ENCODE data around the gene CAB39. TPM values are rescaled to one million over a fixed set of nuclear protein-coding genes. Genes with fewer than 3 reads are reported as not detected.

The CAB39 gene
- polyA plus RNA-seq (107 and 118 TPM in 2 replicates), polyA minus RNA-seq (164 and 172 TPM in 2 replicates)

DNA sequence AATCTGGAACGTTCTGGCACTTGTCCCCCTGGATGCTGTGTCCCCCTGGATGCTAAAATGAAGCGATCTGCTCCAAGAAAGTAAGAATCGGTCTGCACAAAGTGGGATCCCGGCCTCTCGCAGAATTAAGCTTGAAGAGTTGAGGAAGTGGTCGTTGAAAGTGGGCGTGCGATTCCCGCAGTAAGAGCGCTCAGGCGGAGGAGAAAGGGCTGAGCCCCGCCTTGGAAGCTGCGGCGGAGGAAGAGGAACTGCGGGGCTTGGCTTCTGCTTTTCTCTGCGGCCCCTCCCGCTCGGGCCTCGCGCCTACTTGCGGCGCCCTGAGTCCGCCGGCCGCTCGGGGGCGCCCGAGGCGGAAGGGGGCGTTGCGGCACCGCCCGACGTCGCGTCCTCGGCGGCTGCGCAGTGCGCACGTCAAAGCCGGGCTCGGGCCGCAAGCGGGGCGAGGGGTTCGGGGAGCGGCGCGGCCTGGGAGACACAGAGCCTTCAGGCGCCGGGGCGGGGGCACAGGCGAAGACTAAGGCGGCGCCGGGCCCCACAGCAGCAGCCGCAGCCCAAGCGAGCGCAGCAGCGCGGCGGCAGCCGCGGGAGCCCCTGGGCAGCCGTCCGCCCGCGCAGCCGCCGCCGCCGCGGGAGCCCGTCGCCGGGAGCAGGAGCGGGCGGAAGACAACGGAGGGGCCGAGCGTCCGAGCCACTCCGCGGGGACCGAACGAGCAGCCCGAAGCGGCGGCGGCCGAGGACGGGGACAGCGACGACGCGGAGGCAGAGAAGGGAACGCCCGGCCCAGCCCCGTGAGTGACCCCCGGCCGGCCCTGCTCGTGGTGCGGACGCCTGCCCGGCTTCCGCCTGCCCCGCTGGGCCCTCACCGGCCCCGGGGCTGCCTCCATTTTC is at the start of gene CAB39:
Gene CAB39, plus strand, starts transcription at position 400 of the 888 bp plus-strand sequence. CDS start 47,160 bp downstream, outside the sequence.
- H3K79me2 ChIP-seq (replicated peaks; ENCODE audit: insufficient read depth, low read length) = peaks cover 40% of the 10 kb centered on the region
- H3K27ac ChIP-seq (ENCODE audit: low read length) = peak within 1 kb of the TSS; percentile 80
- TF ChIP-seq EP300 (conservative IDR thresholded peaks at IDR 0.05; ENCODE audit: poor library complexity, severe bottlenecking) (peak; percentile 43), RAD21 (conservative IDR thresholded peaks at IDR 0.05) (peak; percentile 49), SMC3 (conservative IDR thresholded peaks at IDR 0.05; ENCODE audit: poor library complexity) (peak; percentile 59), POLR2AphosphoS5 (IDR thresholded peaks at IDR 0.05) (peak; percentile 93), TAF1 (IDR thresholded peaks at IDR 0.05; ENCODE audit: low read depth) (no peak), MXI1 (conservative IDR thresholded peaks at IDR 0.05; ENCODE audit: poor library complexity, severe bottlenecking) (peak; percentile 61), EZH2 (IDR thresholded peaks at IDR 0.05; ENCODE audit: borderline replicate concordance, insufficient read depth, low read length, poor library complexity, severe bottlenecking) (no peak)
- TF ChIP-seq, protein P1, sequence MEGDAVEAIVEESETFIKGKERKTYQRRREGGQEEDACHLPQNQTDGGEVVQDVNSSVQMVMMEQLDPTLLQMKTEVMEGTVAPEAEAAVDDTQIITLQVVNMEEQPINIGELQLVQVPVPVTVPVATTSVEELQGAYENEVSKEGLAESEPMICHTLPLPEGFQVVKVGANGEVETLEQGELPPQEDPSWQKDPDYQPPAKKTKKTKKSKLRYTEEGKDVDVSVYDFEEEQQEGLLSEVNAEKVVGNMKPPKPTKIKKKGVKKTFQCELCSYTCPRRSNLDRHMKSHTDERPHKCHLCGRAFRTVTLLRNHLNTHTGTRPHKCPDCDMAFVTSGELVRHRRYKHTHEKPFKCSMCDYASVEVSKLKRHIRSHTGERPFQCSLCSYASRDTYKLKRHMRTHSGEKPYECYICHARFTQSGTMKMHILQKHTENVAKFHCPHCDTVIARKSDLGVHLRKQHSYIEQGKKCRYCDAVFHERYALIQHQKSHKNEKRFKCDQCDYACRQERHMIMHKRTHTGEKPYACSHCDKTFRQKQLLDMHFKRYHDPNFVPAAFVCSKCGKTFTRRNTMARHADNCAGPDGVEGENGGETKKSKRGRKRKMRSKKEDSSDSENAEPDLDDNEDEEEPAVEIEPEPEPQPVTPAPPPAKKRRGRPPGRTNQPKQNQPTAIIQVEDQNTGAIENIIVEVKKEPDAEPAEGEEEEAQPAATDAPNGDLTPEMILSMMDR (IDR thresholded peaks at IDR 0.05; ENCODE audit: poor library complexity, severe bottlenecking) = peak; percentile 99
- TF ChIP-seq, protein P2, sequence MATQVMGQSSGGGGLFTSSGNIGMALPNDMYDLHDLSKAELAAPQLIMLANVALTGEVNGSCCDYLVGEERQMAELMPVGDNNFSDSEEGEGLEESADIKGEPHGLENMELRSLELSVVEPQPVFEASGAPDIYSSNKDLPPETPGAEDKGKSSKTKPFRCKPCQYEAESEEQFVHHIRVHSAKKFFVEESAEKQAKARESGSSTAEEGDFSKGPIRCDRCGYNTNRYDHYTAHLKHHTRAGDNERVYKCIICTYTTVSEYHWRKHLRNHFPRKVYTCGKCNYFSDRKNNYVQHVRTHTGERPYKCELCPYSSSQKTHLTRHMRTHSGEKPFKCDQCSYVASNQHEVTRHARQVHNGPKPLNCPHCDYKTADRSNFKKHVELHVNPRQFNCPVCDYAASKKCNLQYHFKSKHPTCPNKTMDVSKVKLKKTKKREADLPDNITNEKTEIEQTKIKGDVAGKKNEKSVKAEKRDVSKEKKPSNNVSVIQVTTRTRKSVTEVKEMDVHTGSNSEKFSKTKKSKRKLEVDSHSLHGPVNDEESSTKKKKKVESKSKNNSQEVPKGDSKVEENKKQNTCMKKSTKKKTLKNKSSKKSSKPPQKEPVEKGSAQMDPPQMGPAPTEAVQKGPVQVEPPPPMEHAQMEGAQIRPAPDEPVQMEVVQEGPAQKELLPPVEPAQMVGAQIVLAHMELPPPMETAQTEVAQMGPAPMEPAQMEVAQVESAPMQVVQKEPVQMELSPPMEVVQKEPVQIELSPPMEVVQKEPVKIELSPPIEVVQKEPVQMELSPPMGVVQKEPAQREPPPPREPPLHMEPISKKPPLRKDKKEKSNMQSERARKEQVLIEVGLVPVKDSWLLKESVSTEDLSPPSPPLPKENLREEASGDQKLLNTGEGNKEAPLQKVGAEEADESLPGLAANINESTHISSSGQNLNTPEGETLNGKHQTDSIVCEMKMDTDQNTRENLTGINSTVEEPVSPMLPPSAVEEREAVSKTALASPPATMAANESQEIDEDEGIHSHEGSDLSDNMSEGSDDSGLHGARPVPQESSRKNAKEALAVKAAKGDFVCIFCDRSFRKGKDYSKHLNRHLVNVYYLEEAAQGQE (IDR thresholded peaks at IDR 0.05; ENCODE audit: borderline replicate concordance) = no peak

DNA sequence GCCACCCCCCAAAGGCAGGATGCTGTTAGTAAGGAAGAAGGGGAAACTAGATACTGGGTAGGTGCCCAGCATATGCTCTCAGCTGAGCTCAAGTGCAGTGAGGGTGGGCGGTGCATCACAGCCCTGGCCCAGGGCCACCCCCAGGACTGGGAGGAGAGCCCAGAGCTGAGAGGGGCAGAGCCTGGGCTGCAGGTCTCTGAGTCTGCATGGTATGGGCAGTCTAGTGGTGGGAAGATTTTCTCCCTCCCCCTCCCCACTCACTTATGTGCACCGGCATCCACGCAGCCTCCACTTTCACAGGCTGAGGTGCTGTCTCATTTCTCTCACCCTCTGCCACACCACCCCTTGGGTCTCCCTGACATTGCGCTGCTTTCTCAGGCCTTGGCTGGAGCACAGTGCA is 48.5 kb upstream of the CAB39 start:
- no peaks in the 10 kb centered on the region for H3K27me3 ChIP-seq (ENCODE audit: insufficient read depth, low read depth, low read length)
- no peaks in the 10 kb centered on the region for H3K9me2 ChIP-seq (ENCODE audit: insufficient read depth, low read length)
- H2AFZ ChIP-seq (ENCODE audit: low read depth, low read length) = no peak overlapping the region
- H3K36me3 ChIP-seq (ENCODE audit: insufficient read depth, low read length) = no peaks in the 10 kb centered on the region
- no peaks in the 10 kb centered on the region for H3K9me3 ChIP-seq (ENCODE audit: low read length)
- no peak for TF ChIP-seq EP300 (conservative IDR thresholded peaks at IDR 0.05; ENCODE audit: poor library complexity, severe bottlenecking)
- TF ChIP-seq, protein P2 (IDR thresholded peaks at IDR 0.05; ENCODE audit: borderline replicate concordance) = no peak
- no peak overlapping the region for H3K9ac ChIP-seq (ENCODE audit: low read length)
- no peaks in the 10 kb centered on the region for H4K20me1 ChIP-seq (ENCODE audit: insufficient read depth)
- H3K4me2 ChIP-seq (ENCODE audit: low read length) = no peak overlapping the region
- H3K4me3 ChIP-seq (ENCODE audit: low read length) = no peak overlapping the region
- no peaks in the 10 kb centered on the region for H3F3A ChIP-seq (ENCODE audit: insufficient read depth, low read length, poor library complexity, severe bottlenecking)
- H3K79me2 ChIP-seq (replicated peaks; ENCODE audit: insufficient read depth, low read length) = no peaks in the 10 kb centered on the region
- no peak overlapping the region for H3K27ac ChIP-seq (ENCODE audit: low read length)

More for the DNA sequence above, at the start of gene CAB39:
- peak within 1 kb of the TSS; percentile 75 for H3K4me3 ChIP-seq (ENCODE audit: low read length)
- H3F3A ChIP-seq (ENCODE audit: insufficient read depth, low read length, poor library complexity, severe bottlenecking) = no peaks in the 10 kb centered on the region
- no peaks in the 10 kb centered on the region for H3K27me3 ChIP-seq (ENCODE audit: insufficient read depth, low read depth, low read length)
- H3K9me2 ChIP-seq (ENCODE audit: insufficient read depth, low read length) = no peaks in the 10 kb centered on the region
- H2AFZ ChIP-seq (ENCODE audit: low read depth, low read length) = peak within 1 kb of the TSS; percentile 87
- peak within 1 kb of the TSS; percentile 94 for H3K4me2 ChIP-seq (ENCODE audit: low read length)
- H3K36me3 ChIP-seq (ENCODE audit: insufficient read depth, low read length) = peaks cover 6% of the 10 kb centered on the region
- H3K9me3 ChIP-seq (ENCODE audit: low read length) = no peaks in the 10 kb centered on the region
- H4K20me1 ChIP-seq (ENCODE audit: insufficient read depth) = no peaks in the 10 kb centered on the region
- H3K9ac ChIP-seq (ENCODE audit: low read length) = peak within 1 kb of the TSS; percentile 84

Data from neural cell (in vitro differentiated cells).